ENCODE results near the gene FGF5. TPM values are rescaled to one million over a fixed set of nuclear protein-coding genes. Genes with fewer than 3 reads are reported as not detected.
"Not testable (repeated sequence)": the region's sequence is repeated elsewhere in the genome, so short reads cannot be mapped to it uniquely, and the experiment has no call there.

The FGF5 gene, protein sequence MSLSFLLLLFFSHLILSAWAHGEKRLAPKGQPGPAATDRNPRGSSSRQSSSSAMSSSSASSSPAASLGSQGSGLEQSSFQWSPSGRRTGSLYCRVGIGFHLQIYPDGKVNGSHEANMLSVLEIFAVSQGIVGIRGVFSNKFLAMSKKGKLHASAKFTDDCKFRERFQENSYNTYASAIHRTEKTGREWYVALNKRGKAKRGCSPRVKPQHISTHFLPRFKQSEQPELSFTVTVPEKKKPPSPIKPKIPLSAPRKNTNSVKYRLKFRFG
- under 1 TPM; 0.07 to 0.16 (median 0.14) TPM for polyA plus RNA-seq (ENCODE audit: insufficient read length in 4 of 4)

DNA sequence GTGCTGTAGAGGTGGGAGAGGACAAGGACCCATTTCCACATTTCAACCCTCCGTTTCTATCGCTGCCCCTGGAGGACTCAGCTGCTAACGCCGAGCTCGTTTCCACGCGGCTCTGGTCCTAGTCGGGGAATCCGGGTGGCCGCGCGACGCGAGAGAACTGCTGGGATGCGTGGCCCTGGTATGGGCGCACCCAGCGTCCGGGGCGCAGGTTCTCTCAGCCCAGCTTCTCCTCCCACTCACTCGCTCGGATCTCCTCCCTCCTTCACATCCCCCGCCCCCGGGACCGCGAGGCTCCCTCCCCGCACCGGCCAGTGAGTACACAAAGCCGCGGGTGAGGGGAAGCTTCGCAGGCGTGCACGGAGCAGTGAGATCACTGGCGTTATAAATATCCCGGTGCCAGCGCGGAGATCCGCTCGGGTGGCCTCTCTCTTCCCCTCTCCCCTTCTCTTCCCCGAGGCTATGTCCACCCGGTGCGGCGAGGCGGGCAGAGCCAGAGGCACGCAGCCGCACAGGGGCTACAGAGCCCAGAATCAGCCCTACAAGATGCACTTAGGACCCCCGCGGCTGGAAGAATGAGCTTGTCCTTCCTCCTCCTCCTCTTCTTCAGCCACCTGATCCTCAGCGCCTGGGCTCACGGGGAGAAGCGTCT, at the start of gene FGF5:
Gene FGF5 (plus strand): TSS at position 412 of the 649 bp plus-strand sequence. CDS start 161 bp downstream, at position 573.
- peak in 1 of 4 donors; percentile 28 for DNase-seq (ENCODE audit: low read depth in 4 of 4, low spot score in 2 of 4)

DNA sequence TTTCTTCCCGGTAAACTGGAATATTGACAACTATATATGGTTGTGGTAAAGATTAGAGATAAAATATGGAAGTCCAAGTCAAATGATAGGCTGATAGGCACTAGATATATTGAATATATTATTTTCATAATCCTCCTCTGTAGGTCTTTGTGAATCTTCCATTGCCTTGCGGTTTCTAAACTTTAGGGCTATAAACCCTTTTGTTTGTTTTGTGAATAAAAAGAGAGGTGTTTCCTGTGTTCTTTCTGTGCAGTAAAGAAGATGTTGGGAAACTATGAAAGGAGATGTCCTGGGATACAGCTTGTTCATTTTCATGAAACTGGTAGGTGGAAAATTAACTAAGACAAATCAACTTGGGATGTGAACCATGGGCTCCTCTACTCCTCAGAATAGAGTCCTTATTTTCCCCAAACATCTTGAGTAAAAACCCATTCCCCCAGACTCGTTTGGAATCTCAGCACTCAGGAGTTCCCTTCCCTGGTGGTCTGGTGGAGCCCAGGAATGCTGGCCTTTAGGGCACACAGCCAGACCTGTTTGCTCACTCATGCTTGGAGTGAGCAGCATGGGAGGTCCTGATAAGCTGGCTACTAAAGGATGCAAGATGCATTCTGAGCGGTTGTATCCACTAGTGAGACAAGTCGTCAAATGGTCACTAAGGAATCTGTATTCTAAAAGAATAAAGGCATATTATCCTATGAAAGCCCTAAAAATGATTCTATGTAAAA, 47.0 kb upstream of the FGF5 start:
- no peak for DNase-seq (ENCODE audit: low read depth in 4 of 4, low spot score in 2 of 4)

GRCh38 chr4:80220711-80221110, 45.8 kb upstream of the FGF5 start:
- no peak for DNase-seq (ENCODE audit: low read depth in 4 of 4, low spot score in 2 of 4)

- no peak for DNase-seq (ENCODE audit: low read depth in 4 of 4, low spot score in 2 of 4)
Measured at GRCh38 chr4:80221161-80221560, 45.3 kb upstream of the FGF5 start.

DNA sequence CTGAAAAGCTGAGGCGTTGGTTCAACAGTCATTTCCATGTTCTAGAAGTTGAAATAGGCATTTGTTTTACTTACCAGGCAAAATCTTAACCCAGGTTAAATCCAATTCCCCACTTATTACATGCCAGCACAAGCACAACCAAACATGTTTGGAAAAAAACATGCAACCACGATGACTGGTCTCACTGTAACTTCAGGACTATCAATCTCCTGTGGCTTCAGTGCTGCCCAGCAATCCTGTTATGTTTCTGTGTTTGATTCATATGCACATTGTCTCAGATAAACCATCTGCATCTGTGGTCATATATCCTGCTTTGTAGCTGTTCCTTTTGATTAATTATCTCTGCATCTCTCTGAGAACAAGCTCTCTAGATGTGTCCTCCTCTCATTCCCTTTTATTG, 40.9 kb upstream of the FGF5 start:
- no peak for DNase-seq (ENCODE audit: low read depth in 4 of 4, low spot score in 2 of 4)

DNA sequence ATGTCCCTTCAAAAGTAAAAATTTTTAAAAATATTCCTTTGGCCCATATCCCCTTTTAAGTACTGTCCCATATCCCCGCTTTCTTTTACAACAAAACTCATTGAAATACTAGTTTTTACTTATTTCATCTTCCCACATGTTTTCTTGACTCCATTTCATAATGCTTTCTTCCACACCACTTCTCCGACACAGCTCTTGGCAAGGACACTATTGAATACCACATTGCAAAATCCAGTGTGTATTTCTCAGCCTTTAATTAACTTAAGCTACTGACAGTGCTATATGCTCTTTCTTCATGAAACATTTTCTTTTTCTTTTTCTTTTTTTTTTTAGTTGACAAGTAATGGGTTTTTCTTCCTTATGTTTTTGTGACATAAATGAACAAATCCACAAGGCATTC, 40.4 kb upstream of the FGF5 start:
- DNase-seq (ENCODE audit: low read depth in 4 of 4, low spot score in 2 of 4): no peak

GRCh38 chr4:80228460-80228859, 38.0 kb upstream of the FGF5 start:
- no peak for DNase-seq (ENCODE audit: low read depth in 4 of 4, low spot score in 2 of 4)

DNA sequence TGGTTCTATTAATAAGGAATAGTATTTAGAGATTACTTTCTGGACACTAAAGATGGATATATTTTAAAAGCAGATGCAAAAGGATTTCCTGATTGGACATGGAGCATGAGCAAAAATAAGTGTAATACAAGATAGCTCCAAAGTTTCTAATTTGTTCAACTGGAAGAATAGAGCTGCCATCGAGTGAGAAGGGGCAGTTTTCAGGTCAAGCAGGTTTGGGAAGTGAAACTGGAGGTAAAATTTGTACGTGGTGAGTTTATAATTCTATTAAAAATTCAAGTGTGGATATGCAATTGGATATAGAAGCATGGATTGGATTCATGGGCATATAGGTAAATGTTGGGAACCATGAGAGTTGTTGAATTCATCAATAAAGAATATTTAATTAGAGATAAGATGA, 37.3 kb upstream of the FGF5 start:
- DNase-seq (ENCODE audit: low read depth in 4 of 4, low spot score in 2 of 4): no peak

DNA sequence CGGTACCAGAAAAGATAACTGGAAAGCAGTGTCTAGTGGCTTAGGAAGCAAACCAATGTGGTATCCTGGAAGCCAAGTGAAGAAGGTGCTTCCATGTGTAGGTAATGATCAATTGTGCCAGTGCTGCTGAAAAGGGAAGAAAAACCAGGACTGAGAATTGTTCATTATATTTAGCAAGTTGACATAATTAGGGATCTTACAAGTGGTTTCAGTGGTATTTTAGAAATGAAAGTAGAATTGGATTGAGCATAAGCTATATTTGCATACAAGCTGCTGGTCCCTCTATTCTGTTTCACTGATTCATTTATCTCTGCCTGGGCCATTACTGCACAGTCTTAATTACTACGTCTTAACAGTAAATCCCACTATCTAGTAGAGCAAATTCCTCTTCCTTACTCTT, 36.9 kb upstream of the FGF5 start:
- no peak for DNase-seq (ENCODE audit: low read depth in 4 of 4, low spot score in 2 of 4)

DNA sequence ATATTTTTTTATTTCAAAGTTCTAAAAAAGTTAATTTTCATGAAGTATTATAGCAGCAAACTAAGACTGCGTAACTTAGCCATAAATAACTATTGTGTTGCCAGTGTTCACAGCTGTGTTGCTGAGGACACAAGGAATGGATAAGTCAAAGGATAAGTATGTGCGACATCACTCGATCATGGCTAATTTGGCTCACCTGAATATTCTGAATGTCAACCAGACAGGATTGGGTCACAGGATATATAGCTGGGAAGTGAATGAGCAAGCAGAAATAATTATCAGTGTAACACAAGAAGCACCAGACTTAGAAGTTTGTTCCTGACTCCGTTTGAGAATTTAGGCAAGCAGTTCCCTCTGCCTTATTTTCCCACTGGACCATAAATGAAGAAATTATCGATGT, 35.3 kb upstream of the FGF5 start:
- DNase-seq (ENCODE audit: low read depth in 4 of 4, low spot score in 2 of 4): no peak

- no peak for DNase-seq (ENCODE audit: low read depth in 4 of 4, low spot score in 2 of 4)
Measured at GRCh38 chr4:80232707-80233370, 33.6 kb upstream of the FGF5 start.

GRCh38 chr4:80233390-80233789, 33.1 kb upstream of the FGF5 start:
- DNase-seq (ENCODE audit: low read depth in 4 of 4, low spot score in 2 of 4): no peak

DNA sequence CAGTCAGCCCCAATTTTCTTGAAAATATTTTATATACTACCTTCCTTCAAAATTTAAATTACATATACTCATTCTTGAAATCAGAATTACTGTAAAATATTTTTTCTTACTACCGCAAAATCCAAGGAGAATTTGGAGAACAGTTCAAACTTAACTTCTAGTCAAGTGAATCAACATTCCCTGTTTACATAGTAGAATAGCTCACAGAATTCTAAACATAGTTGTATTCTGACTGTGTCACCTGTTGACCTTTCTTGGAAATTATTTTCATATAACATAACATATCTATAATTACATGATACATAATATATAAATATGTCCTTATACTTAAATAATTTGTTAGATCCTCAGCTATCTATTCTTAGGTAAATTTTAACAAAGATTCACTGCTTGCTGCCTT, 31.0 kb upstream of the FGF5 start:
- DNase-seq (ENCODE audit: low read depth in 4 of 4, low spot score in 2 of 4): no peak

DNA sequence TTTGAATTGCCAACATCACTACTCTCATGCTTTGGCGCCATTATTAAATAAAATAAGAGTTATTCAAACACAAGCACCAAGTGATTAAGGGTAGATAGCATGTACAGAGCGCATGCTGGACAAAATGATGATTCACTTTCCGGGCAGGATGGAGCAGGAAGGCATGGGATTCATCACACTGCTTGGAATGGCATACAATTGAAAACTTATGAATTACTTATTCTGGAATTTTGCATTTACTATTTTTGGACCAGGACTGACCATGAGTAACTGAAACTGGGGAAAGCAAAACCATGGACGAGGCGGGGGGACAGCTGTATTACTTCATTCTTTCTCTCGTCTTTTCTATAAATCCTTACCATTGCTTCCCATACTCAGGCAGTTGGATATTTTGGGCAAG, 28.5 kb upstream of the FGF5 start:
- DNase-seq (ENCODE audit: low read depth in 4 of 4, low spot score in 2 of 4): no peak

DNA sequence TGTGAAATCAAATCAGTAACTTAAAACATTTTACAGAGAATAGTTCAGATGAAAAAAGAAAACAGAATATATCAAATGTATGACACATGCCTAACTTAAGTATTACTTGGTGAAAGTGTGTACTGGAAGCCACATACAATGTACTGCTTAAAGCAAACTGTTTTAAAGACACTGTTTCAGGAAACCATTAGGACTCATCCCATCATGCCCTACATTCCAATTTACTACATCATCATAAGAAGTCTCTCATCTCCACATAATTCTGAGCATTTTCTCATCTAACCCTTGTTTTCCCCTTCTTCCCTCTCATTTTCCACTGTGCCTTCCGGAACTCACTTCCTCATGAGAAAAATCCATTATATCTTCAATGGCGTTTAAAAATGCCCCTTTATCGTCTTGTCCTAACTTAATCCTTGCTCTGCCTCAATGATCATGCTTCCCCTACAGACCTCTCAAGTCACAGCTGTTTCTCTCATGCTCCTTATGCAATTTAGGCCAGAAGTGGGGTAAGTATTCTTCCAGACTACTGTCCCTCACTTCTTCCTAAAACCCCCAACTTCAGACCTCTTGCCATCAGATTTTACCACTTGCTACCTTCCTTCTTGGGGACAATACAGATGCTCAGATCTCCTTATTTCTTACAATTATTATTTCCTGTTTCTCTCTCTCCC, 26.8 kb upstream of the FGF5 start:
- DNase-seq (ENCODE audit: low read depth in 4 of 4, low spot score in 2 of 4): no peak

DNA sequence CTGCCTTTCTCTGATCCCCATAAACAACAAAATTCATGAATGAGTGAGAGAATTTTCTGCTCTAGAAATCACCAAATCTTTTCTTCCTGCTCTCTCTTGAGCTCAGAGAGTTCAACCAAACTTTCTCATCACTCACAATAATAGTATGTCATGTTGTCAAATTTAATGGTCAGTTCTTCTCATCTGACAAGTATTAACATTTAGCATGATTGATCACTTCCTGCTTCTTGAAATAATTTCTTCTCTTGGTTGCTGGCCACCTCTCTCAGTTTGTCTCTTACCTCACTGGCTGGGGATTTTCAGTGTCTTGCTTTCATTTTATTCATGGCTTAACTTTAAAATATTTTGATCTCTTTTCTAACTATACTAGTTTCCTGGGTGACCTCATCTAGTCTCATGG, 25.5 kb upstream of the FGF5 start:
- no peak for DNase-seq (ENCODE audit: low read depth in 4 of 4, low spot score in 2 of 4)

DNA sequence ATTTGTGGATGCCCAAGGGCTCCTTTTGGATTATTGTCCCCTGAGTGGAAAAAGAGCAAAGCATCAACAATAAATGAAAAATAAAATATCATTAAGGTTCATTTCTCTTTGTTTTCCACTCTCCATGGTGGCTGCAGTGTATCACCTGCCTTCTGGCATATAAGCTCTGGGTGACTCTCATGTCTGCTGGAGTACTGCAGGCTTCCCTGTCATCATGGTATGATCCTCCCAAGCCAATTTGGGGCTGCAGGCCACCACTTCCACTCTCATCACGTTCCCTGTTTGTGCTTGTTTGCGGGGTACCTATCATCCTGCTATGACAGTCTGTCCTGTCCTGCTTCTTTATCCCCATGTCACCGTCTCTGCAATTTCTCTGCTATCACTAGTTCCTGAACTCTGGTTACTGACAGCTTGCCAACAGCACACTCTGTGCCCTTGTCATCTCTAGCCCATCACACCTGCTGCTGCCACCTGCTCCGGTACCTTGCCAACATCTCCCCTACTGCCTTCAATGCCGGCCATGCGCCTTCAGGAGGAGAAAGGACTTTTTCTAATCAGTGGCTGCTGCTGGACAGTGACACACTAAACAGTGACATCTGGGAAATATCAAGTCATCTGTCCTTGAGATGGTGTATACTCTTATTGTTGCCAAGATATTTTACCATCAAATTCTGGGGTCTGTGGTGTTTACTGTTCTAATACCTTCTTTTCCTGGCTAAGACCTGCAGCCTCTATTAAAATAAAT, 23.0 kb upstream of the FGF5 start:
- DNase-seq (ENCODE audit: low read depth in 4 of 4, low spot score in 2 of 4): no peak

DNA sequence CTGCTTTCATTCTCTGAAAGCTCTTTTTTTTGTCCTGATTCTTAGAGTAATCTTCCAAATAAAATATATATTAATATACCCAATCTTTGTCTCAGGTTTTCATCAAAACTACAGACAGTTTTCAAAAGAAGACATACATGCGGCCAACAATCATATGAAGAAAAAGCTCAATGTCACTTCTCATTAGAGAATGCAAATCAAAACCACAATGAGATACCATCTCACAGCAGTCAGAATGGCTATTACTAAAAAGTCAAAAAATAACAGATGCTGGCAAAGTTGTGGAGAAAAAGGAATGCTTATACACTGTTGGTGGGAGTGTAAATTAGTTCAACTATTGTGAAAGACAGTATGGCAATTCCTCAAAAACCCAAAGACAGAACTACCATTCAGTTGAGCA, 19.0 kb upstream of the FGF5 start:
- not testable (repeated sequence) for DNase-seq (ENCODE audit: low read depth in 4 of 4, low spot score in 2 of 4)

DNA sequence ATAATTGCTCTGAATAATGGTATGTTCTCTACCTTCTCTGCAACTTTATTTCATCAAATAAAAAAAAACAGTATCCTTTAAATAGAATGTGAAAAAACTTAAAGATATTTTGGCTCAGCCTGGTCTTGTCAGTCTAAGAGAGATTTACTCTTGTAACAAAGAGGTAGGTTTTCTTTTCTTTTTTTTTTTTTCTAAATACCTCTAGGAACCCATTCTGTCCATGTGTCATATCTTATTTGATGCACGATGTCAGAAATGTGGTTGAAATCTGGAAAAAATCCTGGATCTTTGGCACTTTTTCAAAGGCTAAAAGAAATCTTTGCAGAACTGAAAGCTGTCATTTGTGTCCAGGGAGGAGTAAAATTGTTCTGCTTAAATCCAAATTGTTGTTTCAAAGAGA, 17.3 kb upstream of the FGF5 start:
- no peak for DNase-seq (ENCODE audit: low read depth in 4 of 4, low spot score in 2 of 4)

DNA sequence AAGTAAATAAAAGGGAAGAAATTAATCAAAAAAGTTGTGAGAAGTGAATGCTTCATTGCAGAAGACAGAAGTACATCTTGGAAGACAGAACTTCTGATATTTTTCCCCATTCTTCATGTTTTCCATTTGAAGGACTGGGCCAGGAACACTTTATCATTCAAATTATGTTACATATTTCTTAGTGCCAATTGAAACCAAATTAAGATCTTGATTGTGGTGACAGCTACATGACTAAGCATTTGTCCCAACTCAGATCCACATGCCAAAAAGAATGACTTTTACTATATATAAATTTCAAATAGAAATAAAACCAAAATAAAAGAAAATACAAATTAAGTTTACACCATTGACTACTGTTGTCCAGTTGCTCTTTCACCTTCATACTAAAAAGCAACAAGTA, 14.0 kb upstream of the FGF5 start:
- no peak for DNase-seq (ENCODE audit: low read depth in 4 of 4, low spot score in 2 of 4)

Measured in left renal cortex interstitium (tissue), 4 donors.